K562 (cell line): ENCODE data around the gene FUZ. TPM values are rescaled to one million over a fixed set of nuclear protein-coding genes. Genes with fewer than 3 reads are reported as not detected.
A peak's percentile ranks its signal among the peaks of the same experiment; 100 is the strongest.

Experiments
- CBX1 ChIP-seq: sonication (generic); IDR thresholded peaks from 2 replicates; pipeline ENCODE4 v1.6.1; 2016; ENCODE audit warnings: antibody characterized with exemption, low read depth, mild to moderate bottlenecking
- CEBPG ChIP-seq, 3 experiments: fragments of 200-800 bp in 1 of 3; sonication (Bioruptor generic) in 1 of 3; sonication (generic) in 1 of 3; formaldehyde crosslinking in 1 of 3; IDR thresholded peaks in 2 of 3; conservative IDR thresholded peaks in 1 of 3; 2 replicates each; pipeline versions ENCODE4 v1.6.1 to v1.8.0; 2016 to 2022; ENCODE audit warnings: missing compliant biosample characterization in 2 of 3, missing genetic modification characterization in 2 of 3, mild to moderate bottlenecking in 1 of 3, missing genetic modification reagents in 1 of 3
- CREB1 ChIP-seq, 2 experiments: sonication (generic) in 1 of 2; formaldehyde crosslinking in 1 of 2; IDR thresholded peaks; 2 replicates each; pipeline versions ENCODE4 v1.6.1 to v1.8.0; 2012 to 2022; ENCODE audit warnings: inconsistent platforms in 1 of 2, mild to moderate bottlenecking in 1 of 2, missing genetic modification reagents in 1 of 2, moderate library complexity in 1 of 2
- ETV1 ChIP-seq: fragments of 450-650 bp; conservative IDR thresholded peaks from 2 replicates; pipeline ENCODE4 v1.6.1; 2016; ENCODE audit warnings: missing genetic modification characterization, control low read depth, low read depth, missing compliant biosample characterization
- FOXP4 ChIP-seq: sonication (generic); formaldehyde crosslinking; IDR thresholded peaks from 2 replicates; pipeline ENCODE4 v1.8.0; 2022; ENCODE audit warnings: mild to moderate bottlenecking, missing genetic modification reagents, borderline replicate concordance
- HMGN3 ChIP-seq: IDR thresholded peaks from 2 replicates; pipeline ENCODE4 v1.6.1; 2011; ENCODE audit warnings: borderline replicate concordance, low read depth, mild to moderate bottlenecking, mixed read lengths, low read length; ENCODE audit not compliant: insufficient read length; ENCODE audit errors: extremely low read depth
- MTA3 ChIP-seq: fragments of 450-650 bp; formaldehyde crosslinking; IDR thresholded peaks from 2 replicates; pipeline ENCODE4 v1.6.1; 2017; ENCODE audit warnings: mild to moderate bottlenecking, borderline replicate concordance
- MYC ChIP-seq, 2 experiments: fragments of 250-450 bp in 1 of 2; sonication (Bioruptor Pico) in 1 of 2; IDR thresholded peaks; 2 replicates each; pipeline versions ENCODE4 v1.5.1 to v1.6.1; 2012 to 2021; ENCODE audit warnings: low read depth in 2 of 2, borderline replicate concordance in 1 of 2, improper control_type of control experiment in 1 of 2, low read length in 1 of 2, mild to moderate bottlenecking in 1 of 2, moderate library complexity in 1 of 2
- NFIC ChIP-seq: fragments of 450-650 bp; IDR thresholded peaks from 2 replicates; pipeline ENCODE4 v1.6.1; 2017; ENCODE audit warnings: mild to moderate bottlenecking, inconsistent platforms
- NR1H2 ChIP-seq: sonication (generic); formaldehyde crosslinking; IDR thresholded peaks from 2 replicates; pipeline ENCODE4 v1.4.0; 2020; ENCODE audit warnings: mild to moderate bottlenecking, missing genetic modification reagents
- RBFOX2 ChIP-seq: fragments of 200-400 bp; formaldehyde crosslinking; IDR thresholded peaks from 2 replicates; pipeline ENCODE4 v1.6.1; 2017; ENCODE audit warnings: low read depth, mild to moderate bottlenecking, low read length, moderate library complexity
- SMARCA4 ChIP-seq: fragments of 450-650 bp; IDR thresholded peaks from 2 replicates; pipeline ENCODE4 v1.6.1; 2016
- SNIP1 ChIP-seq: fragments of 450-650 bp; IDR thresholded peaks from 2 replicates; pipeline ENCODE4 v1.7.1; 2017; ENCODE audit warnings: low read depth, mild to moderate bottlenecking
- VEZF1 ChIP-seq: fragments of 200-800 bp; sonication (Bioruptor generic); IDR thresholded peaks from 2 replicates; pipeline ENCODE4 v1.6.1; 2017; ENCODE audit warnings: missing genetic modification characterization, missing compliant biosample characterization
- ZFP36 ChIP-seq: fragments of 150-350 bp; IDR thresholded peaks from 2 replicates; pipeline ENCODE4 v1.6.1; 2018; ENCODE audit warnings: low read length, low read depth; ENCODE audit not compliant: partially characterized antibody
- ZNF12 ChIP-seq: sonication (generic); formaldehyde crosslinking; IDR thresholded peaks from 2 replicates; pipeline ENCODE4 v1.4.0; 2020; ENCODE audit warnings: mild to moderate bottlenecking, missing genetic modification reagents
- ZNF232 ChIP-seq: sonication (generic); formaldehyde crosslinking; IDR thresholded peaks from 2 replicates; pipeline ENCODE4 v1.8.0; 2022; ENCODE audit warnings: mild to moderate bottlenecking, missing genetic modification reagents
- polyA plus RNA-seq, 8 experiments: library from polyadenylated mRNA; depleted of rRNA in 4 of 8; stranded (reverse) in 5 of 8; unstranded in 3 of 8; fragments of >200 nt; fragmentation: Nextera tagmentation in 2 of 8; fragmentation: Illumina TruSeq in 1 of 8; extraction: Ambion mirVana in 2 of 8; extraction: Trizol in 1 of 8; gene quantifications; 2 replicates each; pipeline versions ENCODE4 v1.2.1 to v1.2.3, GENCODE V29; 2011 to 2014; ENCODE audit warnings: inconsistent platforms in 1 of 8, missing spikeins in 1 of 8
- total RNA-seq, 7 experiments: library from RNA; depleted of rRNA in 6 of 7; stranded (reverse); fragments of >200 nt in 6 of 7; fragmentation: Illumina TruSeq in 2 of 7; extraction: Trizol in 2 of 7; gene quantifications; 2 replicates each; pipeline versions ENCODE4 v1.2.1 to v1.2.3, GENCODE V29; 2011 to 2021; ENCODE audit warnings: low replicate concordance in 1 of 7
- TF ChIP-seq, protein P1 (sequence below): sonication (generic); formaldehyde crosslinking; IDR thresholded peaks from 2 replicates; pipeline ENCODE4 v1.8.0; 2022; ENCODE audit warnings: missing genetic modification reagents, mild to moderate bottlenecking, moderate library complexity, borderline replicate concordance
- TF ChIP-seq, protein P2 (sequence below): fragments of 450-650 bp; IDR thresholded peaks from 2 replicates; pipeline ENCODE4 v1.6.1; 2016; ENCODE audit warnings: low read depth, mild to moderate bottlenecking, moderate library complexity
- TF ChIP-seq, protein P3 (sequence below), 2 experiments: fragments of 250-450 bp in 1 of 2; fragments of 450-650 bp in 1 of 2; sonication (Bioruptor Pico) in 1 of 2; IDR thresholded peaks; 2 replicates each; pipeline versions ENCODE4 v1.6.1 to v1.8.0; 2016 to 2021; ENCODE audit warnings: mild to moderate bottlenecking in 2 of 2, moderate library complexity in 2 of 2, missing compliant biosample characterization in 1 of 2, missing genetic modification characterization in 1 of 2

Gene FUZ
- total and polyA plus RNA-seq, 9 of the 15 experiments (the other 6 are each of a cell fraction or from before 2014, with no cell fraction given) = 0.17 to 7.6 (median 3.6) TPM; not detected in 1

- TF ChIP-seq ZNF232 (CRISPR knock-in tag) = no peak
- peak; percentile 42 for TF ChIP-seq HMGN3
- peak; percentile 67; the same call in 1 of the 2 replicates for TF ChIP-seq MTA3
- TF ChIP-seq ETV1 (tag) = peak; percentile 63; the same call in 1 of the 2 replicates
- no peak for TF ChIP-seq CBX1
- TF ChIP-seq, protein P1, sequence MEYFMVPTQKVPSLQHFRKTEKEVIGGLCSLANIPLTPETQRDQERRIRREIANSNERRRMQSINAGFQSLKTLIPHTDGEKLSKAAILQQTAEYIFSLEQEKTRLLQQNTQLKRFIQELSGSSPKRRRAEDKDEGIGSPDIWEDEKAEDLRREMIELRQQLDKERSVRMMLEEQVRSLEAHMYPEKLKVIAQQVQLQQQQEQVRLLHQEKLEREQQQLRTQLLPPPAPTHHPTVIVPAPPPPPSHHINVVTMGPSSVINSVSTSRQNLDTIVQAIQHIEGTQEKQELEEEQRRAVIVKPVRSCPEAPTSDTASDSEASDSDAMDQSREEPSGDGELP (CRISPR knock-in tag) = peak; percentile 56; the same call in 1 of the 2 replicates
- TF ChIP-seq ZNF12 (CRISPR knock-in tag) = no peak
- peak; percentile 77 for TF ChIP-seq SMARCA4
- TF ChIP-seq, protein P2, sequence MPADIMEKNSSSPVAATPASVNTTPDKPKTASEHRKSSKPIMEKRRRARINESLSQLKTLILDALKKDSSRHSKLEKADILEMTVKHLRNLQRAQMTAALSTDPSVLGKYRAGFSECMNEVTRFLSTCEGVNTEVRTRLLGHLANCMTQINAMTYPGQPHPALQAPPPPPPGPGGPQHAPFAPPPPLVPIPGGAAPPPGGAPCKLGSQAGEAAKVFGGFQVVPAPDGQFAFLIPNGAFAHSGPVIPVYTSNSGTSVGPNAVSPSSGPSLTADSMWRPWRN = no peak
- peak; percentile 66 for TF ChIP-seq MYC (IDR thresholded peaks at IDR 0.05; ENCODE audit: low read depth, low read length)
- TF ChIP-seq MYC (CRISPR knock-in tag; IDR thresholded peaks at IDR 0.05; ENCODE audit: borderline replicate concordance, low read depth) = no peak
- peak; percentile 81 for TF ChIP-seq RBFOX2
- peak; percentile 5 for TF ChIP-seq ZFP36
- TF ChIP-seq FOXP4 = no peak
- no peak for TF ChIP-seq NFIC
- TF ChIP-seq, protein P3, sequence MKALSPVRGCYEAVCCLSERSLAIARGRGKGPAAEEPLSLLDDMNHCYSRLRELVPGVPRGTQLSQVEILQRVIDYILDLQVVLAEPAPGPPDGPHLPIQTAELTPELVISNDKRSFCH (CRISPR knock-in tag; IDR thresholded peaks at IDR 0.05) = no peak
- TF ChIP-seq, protein P3 (tag; IDR thresholded peaks at IDR 0.05) = no peak
- 0 out of 2 replicates have a peak, but pooled peaks have one; percentile 31 for TF ChIP-seq CREB1 (IDR thresholded peaks at IDR 0.05)
- peak; percentile 62; the same call in 1 of the 2 replicates for TF ChIP-seq CREB1 (CRISPR knock-in tag; IDR thresholded peaks at IDR 0.05)
- TF ChIP-seq NR1H2 (CRISPR knock-in tag) = 0 out of 2 replicates have a peak, but pooled peaks have one; percentile 58
- TF ChIP-seq VEZF1 (CRISPR knock-in tag) = peak; percentile 73
- TF ChIP-seq SNIP1 = no peak
- no peak for TF ChIP-seq CEBPG (CRISPR knock-in tag; IDR thresholded peaks at IDR 0.05)
- no peak for TF ChIP-seq CEBPG (tag; conservative IDR thresholded peaks at IDR 0.05 in 1 of 2, IDR thresholded peaks at IDR 0.05 in 1 of 2)
Measured at GRCh38 chr19:49761625-49762311, 51.3 kb downstream of the FUZ start (continued).
